Ovary (tissue), 3 donors: Measurements from ENCODE around the gene ADAMTS10.

Source experiments
- CTCF ChIP-seq, 3 donors: fragments of 450-650 bp in 2 of 3; fragments of 200-600 bp in 1 of 3; IDR thresholded peaks; one replicate each; pipeline versions ENCODE4 v1.5.1 to v1.8.0; 2016 to 2022; ENCODE audit warnings: antibody characterized with exemption in 3 of 3, mild to moderate bottlenecking in 1 of 3
- POLR2A ChIP-seq: fragments of 450-650 bp; IDR thresholded peaks from one replicate; pipeline ENCODE4 v1.6.1; 2017; ENCODE audit warnings: antibody characterized with exemption, mild to moderate bottlenecking, moderate library complexity
- donor health status: DM: no; HTN: no; CAD: no.

GRCh38 chr19:8655340-8655709 lies 44.8 kb upstream of the ADAMTS10 start:
- TF ChIP-seq CTCF (IDR thresholded peaks at IDR 0.05) (no peak), POLR2A (no peak)
